ENCODE data around the gene ARMC12. TPM values are rescaled to one million over a fixed set of nuclear protein-coding genes. Genes with fewer than 3 reads are reported as not detected.

The ARMC12 gene
- polyA plus RNA-seq, 1 donor (not counting 4 experiments of a cell fraction or from before 2014, with no cell fraction given), result 0.54 TPM

GRCh38 chr6:35797837-35798526 lies 61.1 kb downstream of the ARMC12 start:
- Histone ChIP-seq H4K20me1 (ENCODE audit: control insufficient read depth, extremely low read depth, insufficient read depth, low read length) (no peaks in the 10 kb centered on the region), H3K36me3 (ENCODE audit: control insufficient read depth in 2 of 2, extremely low read depth in 1 of 2, insufficient read depth in 2 of 2, low read length in 2 of 2) (no peaks in the 10 kb centered on the region), H3K9me1 (ENCODE audit: control insufficient read depth, extremely low read depth, insufficient read depth, low read length) (no peaks in the 10 kb centered on the region), H3K79me2 (ENCODE audit: control insufficient read depth, insufficient read depth, low read length) (no peaks in the 10 kb centered on the region), H2AFZ (ENCODE audit: control insufficient read depth, low read length) (no peak overlapping the region), H3K4me2 (ENCODE audit: control insufficient read depth, extremely low read depth, insufficient read depth, low read depth, low read length) (no peak overlapping the region), H3K27ac (ENCODE audit: control insufficient read depth, insufficient read depth, low read length) (no peak overlapping the region), H3K27me3 (ENCODE audit: control insufficient read depth, extremely low read depth, insufficient read depth, low read length) (no peaks in the 10 kb centered on the region), H3K4me3 (ENCODE audit: control insufficient read depth in 2 of 3, extremely low read depth in 1 of 3, insufficient read depth in 2 of 3, low read depth in 1 of 3, low read length in 3 of 3) (no peak overlapping the region), H3K4me1 (ENCODE audit: control insufficient read depth, extremely low read depth, insufficient read depth, low read length) (no peaks in the 10 kb centered on the region), H3K9ac (ENCODE audit: control insufficient read depth, extremely low read depth, insufficient read depth, low read length) (no peak overlapping the region), H3K9me3 (ENCODE audit: control insufficient read depth, low read depth, low read length) (no peaks in the 10 kb centered on the region)
- DNase-seq (ENCODE audit: low read depth, low spot score), result no peak
- TF ChIP-seq, protein P1, sequence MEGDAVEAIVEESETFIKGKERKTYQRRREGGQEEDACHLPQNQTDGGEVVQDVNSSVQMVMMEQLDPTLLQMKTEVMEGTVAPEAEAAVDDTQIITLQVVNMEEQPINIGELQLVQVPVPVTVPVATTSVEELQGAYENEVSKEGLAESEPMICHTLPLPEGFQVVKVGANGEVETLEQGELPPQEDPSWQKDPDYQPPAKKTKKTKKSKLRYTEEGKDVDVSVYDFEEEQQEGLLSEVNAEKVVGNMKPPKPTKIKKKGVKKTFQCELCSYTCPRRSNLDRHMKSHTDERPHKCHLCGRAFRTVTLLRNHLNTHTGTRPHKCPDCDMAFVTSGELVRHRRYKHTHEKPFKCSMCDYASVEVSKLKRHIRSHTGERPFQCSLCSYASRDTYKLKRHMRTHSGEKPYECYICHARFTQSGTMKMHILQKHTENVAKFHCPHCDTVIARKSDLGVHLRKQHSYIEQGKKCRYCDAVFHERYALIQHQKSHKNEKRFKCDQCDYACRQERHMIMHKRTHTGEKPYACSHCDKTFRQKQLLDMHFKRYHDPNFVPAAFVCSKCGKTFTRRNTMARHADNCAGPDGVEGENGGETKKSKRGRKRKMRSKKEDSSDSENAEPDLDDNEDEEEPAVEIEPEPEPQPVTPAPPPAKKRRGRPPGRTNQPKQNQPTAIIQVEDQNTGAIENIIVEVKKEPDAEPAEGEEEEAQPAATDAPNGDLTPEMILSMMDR (optimal IDR thresholded peaks at IDR 0.05 in 1 of 3, IDR thresholded peaks at IDR 0.05 in 1 of 3, conservative IDR thresholded peaks at IDR 0.05 in 1 of 3; ENCODE audit: extremely low read depth in 1 of 3, insufficient read depth in 2 of 3, low read length in 3 of 3), result no peak
- no peak for TF ChIP-seq EZH2 (IDR thresholded peaks at IDR 0.05; ENCODE audit: low read length)
- dilution Hi-C loops (cut with MboI; ENCODE audit: extremely low pct_ligation_motif_present, low sequenced_read_pairs), result no loop called here
- FAIRE-seq, result no peak

Other genes starting within 250 kb of the ARMC12 start
- gene TEAD3, start 240.0 kb upstream of the ARMC12 start, polyA plus RNA-seq, result 5.7 to 11.1 TPM (median 8.0 TPM) in 3 replicates
- gene TULP1, start 224.1 kb upstream of the ARMC12 start, polyA plus RNA-seq, result not detected in 3 replicates
- 48.0 to 88.3 TPM (median 59.0 TPM) in 3 replicates for gene FKBP5, start 48.1 kb upstream of the ARMC12 start, polyA plus RNA-seq
- gene CLPSL2, start 39.6 kb downstream of the ARMC12 start, polyA plus RNA-seq, result not detected in 3 replicates
- not detected in 3 replicates for gene CLPSL1, start 44.0 kb downstream of the ARMC12 start, polyA plus RNA-seq
- not detected in 3 replicates for gene CLPS, start 60.3 kb downstream of the ARMC12 start, polyA plus RNA-seq
- not detected in 3 replicates for gene LHFPL5, start 68.3 kb downstream of the ARMC12 start, polyA plus RNA-seq
- gene SRPK1, start 184.1 kb downstream of the ARMC12 start, polyA plus RNA-seq, result 42.9 to 64.1 TPM (median 44.6 TPM) in 3 replicates